WTC11 (cell line): ENCODE data around the gene CDC25B. TPM values are rescaled to one million over a fixed set of nuclear protein-coding genes. Genes with fewer than 3 reads are reported as not detected.

Experiments
- ATAC-seq: fragments of 200-7000 bp; cut with Tn5 transposase; 2 replicates; pipeline ENCODE4 v1.10.0; 2021; ENCODE audit warnings: mild to moderate bottlenecking, moderate library complexity
- CTCF ChIA-PET: fragments of 300-600 bp; sonication (Branson Sonifier 250); formaldehyde crosslinking; loops from one replicate; lab custom pipeline; 2021; ENCODE audit warnings: antibody characterized with exemption; lab: Charles Lee
- POLR2A ChIA-PET: fragments of 350-600 bp; sonication (Branson Sonifier 250); formaldehyde crosslinking; loops from one replicate; lab custom pipeline; 2021; ENCODE audit warnings: antibody characterized with exemption; lab: Charles Lee
- DNase-seq: peaks from one replicate; pipeline ENCODE4 v3.0.0; 2021; ENCODE audit warnings: low spot score
- H3K27ac Mint-ChIP-seq: 2 replicates; pipeline ENCODE4 v1.8.0; 2021; ENCODE audit warnings: mixed read lengths
- H3K27me3 Mint-ChIP-seq: 2 replicates; pipeline ENCODE4 v1.8.0; 2021; ENCODE audit warnings: low read depth, mild to moderate bottlenecking, moderate library complexity, mixed read lengths
- H3K36me3 Mint-ChIP-seq: 2 replicates; pipeline ENCODE4 v1.8.0; 2021; ENCODE audit warnings: mixed read lengths
- H3K4me1 Mint-ChIP-seq: 2 replicates; pipeline ENCODE4 v1.8.0; 2022; ENCODE audit warnings: mixed read lengths
- H3K4me3 Mint-ChIP-seq: 2 replicates; pipeline ENCODE4 v1.8.0; 2021; ENCODE audit warnings: mild to moderate bottlenecking, moderate library complexity, mixed read lengths
- H3K9me3 Mint-ChIP-seq: 2 replicates; pipeline ENCODE4 v1.8.0; 2021; ENCODE audit warnings: mixed read lengths
- ETV6 ChIP-seq: sonication (generic); formaldehyde crosslinking; IDR thresholded peaks from 2 replicates; pipeline ENCODE4 v1.8.1; 2022; ENCODE audit warnings: mild to moderate bottlenecking, missing genetic modification reagents
- FOXK1 ChIP-seq: sonication (generic); formaldehyde crosslinking; IDR thresholded peaks from 2 replicates; pipeline ENCODE4 v1.8.0; 2022; ENCODE audit warnings: mild to moderate bottlenecking, moderate library complexity, missing genetic modification reagents
- GABPB1 ChIP-seq: sonication (generic); formaldehyde crosslinking; IDR thresholded peaks from 2 replicates; pipeline ENCODE4 v1.8.1; 2023; ENCODE audit warnings: mild to moderate bottlenecking, missing genetic modification reagents
- MYBL2 ChIP-seq: sonication (generic); formaldehyde crosslinking; IDR thresholded peaks from 2 replicates; pipeline ENCODE4 v1.8.1; 2023; ENCODE audit warnings: mild to moderate bottlenecking, moderate library complexity, missing genetic modification reagents
- TEAD4 ChIP-seq: sonication (generic); formaldehyde crosslinking; IDR thresholded peaks from 2 replicates; pipeline ENCODE4 v1.8.0; 2022; ENCODE audit warnings: mild to moderate bottlenecking, missing genetic modification reagents
- total RNA-seq: library from RNA; stranded (reverse); gene quantifications from 3 replicates; pipeline ENCODE4 v1.2.3, GENCODE V29; 2021
- TF ChIP-seq, protein P1 (sequence below): sonication (generic); formaldehyde crosslinking; IDR thresholded peaks from 2 replicates; pipeline ENCODE4 v1.8.0; 2022; ENCODE audit warnings: mild to moderate bottlenecking, missing genetic modification reagents
- TF ChIP-seq, protein P2 (sequence below): fragments of 250-450 bp; sonication (Bioruptor Pico); conservative IDR thresholded peaks from 2 replicates; pipeline ENCODE4 v1.9.0; 2021; ENCODE audit warnings: mild to moderate bottlenecking
- TF ChIP-seq, protein P3 (sequence below): sonication (generic); formaldehyde crosslinking; IDR thresholded peaks from 2 replicates; pipeline ENCODE4 v1.8.1; 2023; ENCODE audit warnings: mild to moderate bottlenecking, missing genetic modification reagents, moderate library complexity
- TF ChIP-seq, protein P4 (sequence below): sonication (generic); formaldehyde crosslinking; IDR thresholded peaks from 2 replicates; pipeline ENCODE4 v1.8.1; 2023; ENCODE audit warnings: mild to moderate bottlenecking, missing genetic modification reagents, borderline replicate concordance
- TF ChIP-seq, protein P5 (sequence below): sonication (generic); formaldehyde crosslinking; IDR thresholded peaks from 2 replicates; pipeline ENCODE4 v1.8.1; 2022; ENCODE audit warnings: mild to moderate bottlenecking, missing genetic modification reagents, moderate library complexity, borderline replicate concordance
- TF ChIP-seq, protein P6 (sequence below): sonication (generic); formaldehyde crosslinking; IDR thresholded peaks from 2 replicates; pipeline ENCODE4 v1.8.0; 2023; ENCODE audit warnings: missing genetic modification reagents
- TF ChIP-seq, protein P7 (sequence below): sonication (generic); formaldehyde crosslinking; conservative IDR thresholded peaks from 2 replicates; pipeline ENCODE4 v1.8.1; 2023; ENCODE audit warnings: mild to moderate bottlenecking, low read depth, missing genetic modification reagents, moderate library complexity
- TF ChIP-seq, protein P8 (sequence below): fragments of 250-450 bp; sonication (Bioruptor Pico); IDR thresholded peaks from 2 replicates; pipeline ENCODE4 v1.8.0; 2021; ENCODE audit warnings: mild to moderate bottlenecking
- TF ChIP-seq, protein P9 (sequence below): fragments of 250-450 bp; sonication (Bioruptor Pico); IDR thresholded peaks from 2 replicates; pipeline ENCODE4 v1.9.0; 2021; ENCODE audit warnings: moderate library complexity, mild to moderate bottlenecking, inconsistent platforms, borderline replicate concordance

The CDC25B gene
- total RNA-seq, 1 experiment from 2014 or later, result 37.4 TPM

DNA sequence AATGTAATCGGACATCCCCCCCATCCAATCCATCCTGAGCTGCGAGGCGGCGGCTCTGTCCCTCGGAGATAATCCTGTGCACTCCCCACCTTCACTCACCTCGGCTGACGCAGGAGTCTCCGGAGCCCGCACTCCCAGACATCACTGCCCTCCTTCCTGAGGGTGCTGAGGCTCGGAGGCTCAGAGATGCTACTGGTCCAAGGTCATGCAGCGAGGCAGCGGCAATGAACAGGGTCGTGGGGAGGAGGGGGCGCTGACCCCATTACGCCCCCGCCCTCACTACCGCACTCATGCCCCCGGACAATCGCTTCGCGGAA, 29.0 kb upstream of the CDC25B start:
- H3K36me3 Mint-ChIP-seq, result no peaks in the 10 kb centered on the region

DNA sequence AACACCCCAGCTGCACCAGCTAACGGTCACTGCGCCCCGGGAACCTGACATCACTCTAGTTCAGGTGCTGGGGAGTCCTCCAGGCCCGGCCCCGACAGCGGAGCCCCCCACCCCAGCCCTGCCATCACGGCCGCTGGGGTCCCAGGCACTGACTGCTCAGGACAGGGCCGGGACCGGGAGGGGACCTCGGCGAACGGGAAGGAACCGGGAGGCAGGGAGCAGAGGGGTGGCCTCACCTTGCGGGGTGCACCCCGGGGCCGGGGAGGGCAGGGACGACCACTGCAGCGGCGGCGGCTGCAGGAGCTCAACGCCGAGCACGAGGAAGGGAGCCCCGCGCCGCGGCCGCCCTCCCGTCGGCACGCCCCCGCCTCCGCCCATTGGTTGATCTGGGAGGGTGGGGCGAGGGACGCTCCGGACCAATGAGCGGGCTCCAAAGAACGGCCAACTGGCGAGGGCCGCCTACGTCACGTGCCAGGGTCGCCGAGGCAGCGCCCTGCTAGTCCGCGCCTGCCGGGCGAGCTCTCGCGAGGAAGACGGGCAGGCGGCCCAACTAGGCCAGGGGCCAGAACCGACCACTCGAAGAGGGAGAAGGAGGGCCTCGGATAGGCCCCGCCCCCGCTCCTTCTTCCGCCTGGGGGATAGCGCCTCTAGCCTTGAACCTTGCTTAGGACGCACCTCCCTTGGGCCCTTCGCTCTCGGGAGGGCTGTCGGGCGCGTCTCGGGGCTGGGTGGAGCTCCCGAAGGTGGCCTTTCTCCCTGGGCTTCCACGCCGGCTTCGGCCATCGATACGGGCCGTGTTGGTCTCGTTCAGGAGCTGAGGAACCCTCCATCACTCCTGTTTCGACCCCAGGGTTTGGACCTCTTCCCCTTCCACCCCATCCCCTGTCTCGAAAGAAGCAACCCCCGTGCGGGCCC, 28.4 kb upstream of the CDC25B start, which contains the start of gene ADISSP:
TSS of gene ADISSP (minus strand) at position 327 of the 915 bp plus-strand sequence. CDS start 7,653 bp downstream, outside the sequence.
- peak; percentile 99 for DNase-seq
- ChIA-PET POLR2A (interaction anchor here (0.5 to 2.3 kb wide), 6 partner anchors 10 to 318 kb away, joined by 3 to 14 read pairs (median 5); partner anchors contain the start of gene HSPA12B), CTCF (interaction anchor here (0.5 to 8.1 kb wide), 34 partner anchors 9 to 325 kb away, joined by 3 to 195 read pairs (median 5); partner anchors contain the start of genes ADAM33, AP5S1, CENPB and HSPA12B)
- no peaks in the 10 kb centered on the region for H3K9me3 Mint-ChIP-seq
- H3K27ac Mint-ChIP-seq, result peak within 1 kb of the TSS; percentile 79; the same call in 1 of the 2 replicates
- H3K4me3 Mint-ChIP-seq, result peak within 1 kb of the TSS; percentile 94
- peak; percentile 94 for ATAC-seq
- no peaks in the 10 kb centered on the region for H3K36me3 Mint-ChIP-seq
- H3K4me1 Mint-ChIP-seq, result peaks cover 19% of the 10 kb centered on the region
- H3K27me3 Mint-ChIP-seq, result peaks cover 13% of the 10 kb centered on the region
- TF ChIP-seq GABPB1 (CRISPR knock-in tag), result peak; percentile 61
- TF ChIP-seq, protein P1, sequence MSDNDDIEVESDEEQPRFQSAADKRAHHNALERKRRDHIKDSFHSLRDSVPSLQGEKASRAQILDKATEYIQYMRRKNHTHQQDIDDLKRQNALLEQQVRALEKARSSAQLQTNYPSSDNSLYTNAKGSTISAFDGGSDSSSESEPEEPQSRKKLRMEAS, result peak; percentile 92
- TF ChIP-seq MYBL2 (CRISPR knock-in tag), result no peak; the same call in 1 of the 2 replicates
- peak; percentile 17; the same call in 1 of the 2 replicates for TF ChIP-seq FOXK1 (CRISPR knock-in tag)
- TF ChIP-seq, protein P2, sequence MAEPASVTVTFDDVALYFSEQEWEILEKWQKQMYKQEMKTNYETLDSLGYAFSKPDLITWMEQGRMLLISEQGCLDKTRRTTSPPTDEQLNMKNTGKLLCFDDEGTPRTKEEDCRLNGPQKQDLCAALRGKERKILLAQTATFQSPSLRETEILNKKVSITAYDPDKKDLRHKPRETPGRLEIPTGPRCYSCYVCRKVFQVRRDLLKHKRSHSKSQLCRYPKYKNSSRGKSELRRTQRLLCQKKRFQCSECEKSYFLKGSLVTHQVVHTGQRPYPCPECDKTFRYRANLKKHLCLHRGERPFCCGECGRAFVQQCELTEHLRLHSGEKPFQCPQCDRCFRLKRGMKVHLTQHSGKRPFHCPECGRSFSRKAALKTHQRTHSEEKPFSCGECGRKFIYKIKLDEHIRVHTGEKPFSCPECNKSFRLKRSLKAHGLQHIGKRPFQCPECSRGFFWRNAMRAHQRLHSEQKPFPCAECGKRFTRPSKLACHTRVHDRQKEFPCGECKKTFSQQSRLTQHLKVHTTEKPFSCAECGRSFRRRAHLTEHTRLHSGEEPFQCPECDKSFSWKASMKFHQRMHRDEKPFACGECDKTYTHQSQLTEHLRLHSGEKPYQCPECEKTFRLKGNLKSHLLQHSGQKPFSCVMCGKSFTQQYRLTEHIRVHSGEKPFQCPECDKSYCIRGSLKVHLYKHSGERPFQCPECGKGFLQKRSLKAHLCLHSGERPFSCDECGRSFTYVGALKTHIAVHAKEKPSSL (CRISPR knock-in tag), result no peak
- TF ChIP-seq, protein P3, sequence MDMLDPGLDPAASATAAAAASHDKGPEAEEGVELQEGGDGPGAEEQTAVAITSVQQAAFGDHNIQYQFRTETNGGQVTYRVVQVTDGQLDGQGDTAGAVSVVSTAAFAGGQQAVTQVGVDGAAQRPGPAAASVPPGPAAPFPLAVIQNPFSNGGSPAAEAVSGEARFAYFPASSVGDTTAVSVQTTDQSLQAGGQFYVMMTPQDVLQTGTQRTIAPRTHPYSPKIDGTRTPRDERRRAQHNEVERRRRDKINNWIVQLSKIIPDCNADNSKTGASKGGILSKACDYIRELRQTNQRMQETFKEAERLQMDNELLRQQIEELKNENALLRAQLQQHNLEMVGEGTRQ (CRISPR knock-in tag), result peak; percentile 98
- TF ChIP-seq, protein P4, sequence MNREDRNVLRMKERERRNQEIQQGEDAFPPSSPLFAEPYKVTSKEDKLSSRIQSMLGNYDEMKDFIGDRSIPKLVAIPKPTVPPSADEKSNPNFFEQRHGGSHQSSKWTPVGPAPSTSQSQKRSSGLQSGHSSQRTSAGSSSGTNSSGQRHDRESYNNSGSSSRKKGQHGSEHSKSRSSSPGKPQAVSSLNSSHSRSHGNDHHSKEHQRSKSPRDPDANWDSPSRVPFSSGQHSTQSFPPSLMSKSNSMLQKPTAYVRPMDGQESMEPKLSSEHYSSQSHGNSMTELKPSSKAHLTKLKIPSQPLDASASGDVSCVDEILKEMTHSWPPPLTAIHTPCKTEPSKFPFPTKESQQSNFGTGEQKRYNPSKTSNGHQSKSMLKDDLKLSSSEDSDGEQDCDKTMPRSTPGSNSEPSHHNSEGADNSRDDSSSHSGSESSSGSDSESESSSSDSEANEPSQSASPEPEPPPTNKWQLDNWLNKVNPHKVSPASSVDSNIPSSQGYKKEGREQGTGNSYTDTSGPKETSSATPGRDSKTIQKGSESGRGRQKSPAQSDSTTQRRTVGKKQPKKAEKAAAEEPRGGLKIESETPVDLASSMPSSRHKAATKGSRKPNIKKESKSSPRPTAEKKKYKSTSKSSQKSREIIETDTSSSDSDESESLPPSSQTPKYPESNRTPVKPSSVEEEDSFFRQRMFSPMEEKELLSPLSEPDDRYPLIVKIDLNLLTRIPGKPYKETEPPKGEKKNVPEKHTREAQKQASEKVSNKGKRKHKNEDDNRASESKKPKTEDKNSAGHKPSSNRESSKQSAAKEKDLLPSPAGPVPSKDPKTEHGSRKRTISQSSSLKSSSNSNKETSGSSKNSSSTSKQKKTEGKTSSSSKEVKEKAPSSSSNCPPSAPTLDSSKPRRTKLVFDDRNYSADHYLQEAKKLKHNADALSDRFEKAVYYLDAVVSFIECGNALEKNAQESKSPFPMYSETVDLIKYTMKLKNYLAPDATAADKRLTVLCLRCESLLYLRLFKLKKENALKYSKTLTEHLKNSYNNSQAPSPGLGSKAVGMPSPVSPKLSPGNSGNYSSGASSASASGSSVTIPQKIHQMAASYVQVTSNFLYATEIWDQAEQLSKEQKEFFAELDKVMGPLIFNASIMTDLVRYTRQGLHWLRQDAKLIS (CRISPR knock-in tag), result peak; percentile 26; the same call in 1 of the 2 replicates
- TF ChIP-seq, protein P5, sequence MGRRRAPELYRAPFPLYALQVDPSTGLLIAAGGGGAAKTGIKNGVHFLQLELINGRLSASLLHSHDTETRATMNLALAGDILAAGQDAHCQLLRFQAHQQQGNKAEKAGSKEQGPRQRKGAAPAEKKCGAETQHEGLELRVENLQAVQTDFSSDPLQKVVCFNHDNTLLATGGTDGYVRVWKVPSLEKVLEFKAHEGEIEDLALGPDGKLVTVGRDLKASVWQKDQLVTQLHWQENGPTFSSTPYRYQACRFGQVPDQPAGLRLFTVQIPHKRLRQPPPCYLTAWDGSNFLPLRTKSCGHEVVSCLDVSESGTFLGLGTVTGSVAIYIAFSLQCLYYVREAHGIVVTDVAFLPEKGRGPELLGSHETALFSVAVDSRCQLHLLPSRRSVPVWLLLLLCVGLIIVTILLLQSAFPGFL (CRISPR knock-in tag), result peak; percentile 56; the same call in 1 of the 2 replicates
- TF ChIP-seq, protein P6, sequence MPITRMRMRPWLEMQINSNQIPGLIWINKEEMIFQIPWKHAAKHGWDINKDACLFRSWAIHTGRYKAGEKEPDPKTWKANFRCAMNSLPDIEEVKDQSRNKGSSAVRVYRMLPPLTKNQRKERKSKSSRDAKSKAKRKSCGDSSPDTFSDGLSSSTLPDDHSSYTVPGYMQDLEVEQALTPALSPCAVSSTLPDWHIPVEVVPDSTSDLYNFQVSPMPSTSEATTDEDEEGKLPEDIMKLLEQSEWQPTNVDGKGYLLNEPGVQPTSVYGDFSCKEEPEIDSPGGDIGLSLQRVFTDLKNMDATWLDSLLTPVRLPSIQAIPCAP, result 0 out of 2 replicates have a peak, but pooled peaks have one; percentile 22
- TF ChIP-seq, protein P7, sequence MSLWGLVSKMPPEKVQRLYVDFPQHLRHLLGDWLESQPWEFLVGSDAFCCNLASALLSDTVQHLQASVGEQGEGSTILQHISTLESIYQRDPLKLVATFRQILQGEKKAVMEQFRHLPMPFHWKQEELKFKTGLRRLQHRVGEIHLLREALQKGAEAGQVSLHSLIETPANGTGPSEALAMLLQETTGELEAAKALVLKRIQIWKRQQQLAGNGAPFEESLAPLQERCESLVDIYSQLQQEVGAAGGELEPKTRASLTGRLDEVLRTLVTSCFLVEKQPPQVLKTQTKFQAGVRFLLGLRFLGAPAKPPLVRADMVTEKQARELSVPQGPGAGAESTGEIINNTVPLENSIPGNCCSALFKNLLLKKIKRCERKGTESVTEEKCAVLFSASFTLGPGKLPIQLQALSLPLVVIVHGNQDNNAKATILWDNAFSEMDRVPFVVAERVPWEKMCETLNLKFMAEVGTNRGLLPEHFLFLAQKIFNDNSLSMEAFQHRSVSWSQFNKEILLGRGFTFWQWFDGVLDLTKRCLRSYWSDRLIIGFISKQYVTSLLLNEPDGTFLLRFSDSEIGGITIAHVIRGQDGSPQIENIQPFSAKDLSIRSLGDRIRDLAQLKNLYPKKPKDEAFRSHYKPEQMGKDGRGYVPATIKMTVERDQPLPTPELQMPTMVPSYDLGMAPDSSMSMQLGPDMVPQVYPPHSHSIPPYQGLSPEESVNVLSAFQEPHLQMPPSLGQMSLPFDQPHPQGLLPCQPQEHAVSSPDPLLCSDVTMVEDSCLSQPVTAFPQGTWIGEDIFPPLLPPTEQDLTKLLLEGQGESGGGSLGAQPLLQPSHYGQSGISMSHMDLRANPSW (CRISPR knock-in tag), result peak; percentile 30; the same call in 1 of the 2 replicates
- TF ChIP-seq, protein P8, sequence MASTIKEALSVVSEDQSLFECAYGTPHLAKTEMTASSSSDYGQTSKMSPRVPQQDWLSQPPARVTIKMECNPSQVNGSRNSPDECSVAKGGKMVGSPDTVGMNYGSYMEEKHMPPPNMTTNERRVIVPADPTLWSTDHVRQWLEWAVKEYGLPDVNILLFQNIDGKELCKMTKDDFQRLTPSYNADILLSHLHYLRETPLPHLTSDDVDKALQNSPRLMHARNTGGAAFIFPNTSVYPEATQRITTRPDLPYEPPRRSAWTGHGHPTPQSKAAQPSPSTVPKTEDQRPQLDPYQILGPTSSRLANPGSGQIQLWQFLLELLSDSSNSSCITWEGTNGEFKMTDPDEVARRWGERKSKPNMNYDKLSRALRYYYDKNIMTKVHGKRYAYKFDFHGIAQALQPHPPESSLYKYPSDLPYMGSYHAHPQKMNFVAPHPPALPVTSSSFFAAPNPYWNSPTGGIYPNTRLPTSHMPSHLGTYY (CRISPR knock-in tag), result no peak
- TF ChIP-seq TEAD4 (CRISPR knock-in tag), result no peak
- TF ChIP-seq, protein P9, sequence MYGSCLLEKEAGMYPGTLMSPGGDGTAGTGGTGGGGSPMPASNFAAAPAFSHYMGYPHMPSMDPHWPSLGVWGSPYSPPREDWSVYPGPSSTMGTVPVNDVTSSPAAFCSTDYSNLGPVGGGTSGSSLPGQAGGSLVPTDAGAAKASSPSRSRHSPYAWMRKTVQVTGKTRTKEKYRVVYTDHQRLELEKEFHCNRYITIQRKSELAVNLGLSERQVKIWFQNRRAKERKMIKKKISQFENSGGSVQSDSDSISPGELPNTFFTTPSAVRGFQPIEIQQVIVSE (CRISPR knock-in tag), result no peak

More for the DNA sequence above, 29.0 kb upstream of the CDC25B start:
- H3K27ac Mint-ChIP-seq, result no peak overlapping the region
- TF ChIP-seq ETV6 (CRISPR knock-in tag), result no peak
- 0 out of 2 replicates have a peak, but pooled peaks have one; percentile 9 for TF ChIP-seq MYBL2 (CRISPR knock-in tag)
- DNase-seq, result no peak
- POLR2A ChIA-PET, result interaction anchor here (1.2 to 2.3 kb wide), 4 partner anchors 11 to 34 kb away, joined by 3 to 14 read pairs (median 8); partner anchors contain the start of gene HSPA12B
- peak overlapping the region; percentile 94 for H3K4me3 Mint-ChIP-seq
- no peaks in the 10 kb centered on the region for H3K9me3 Mint-ChIP-seq
- CTCF ChIA-PET, result interaction anchor here (0.9 to 8.1 kb wide), 19 partner anchors 10 to 319 kb away, joined by 3 to 195 read pairs (median 16); partner anchors contain the start of genes AP5S1, CENPB and SPEF1
- peaks cover 6% of the 10 kb centered on the region for H3K27me3 Mint-ChIP-seq
- ATAC-seq, result no peak
- peaks cover 19% of the 10 kb centered on the region for H3K4me1 Mint-ChIP-seq
